ENCODE data around the gene HOXD4.
A peak's percentile ranks its signal among the peaks of the same experiment; 100 is the strongest.

Gene HOXD4

DNA sequence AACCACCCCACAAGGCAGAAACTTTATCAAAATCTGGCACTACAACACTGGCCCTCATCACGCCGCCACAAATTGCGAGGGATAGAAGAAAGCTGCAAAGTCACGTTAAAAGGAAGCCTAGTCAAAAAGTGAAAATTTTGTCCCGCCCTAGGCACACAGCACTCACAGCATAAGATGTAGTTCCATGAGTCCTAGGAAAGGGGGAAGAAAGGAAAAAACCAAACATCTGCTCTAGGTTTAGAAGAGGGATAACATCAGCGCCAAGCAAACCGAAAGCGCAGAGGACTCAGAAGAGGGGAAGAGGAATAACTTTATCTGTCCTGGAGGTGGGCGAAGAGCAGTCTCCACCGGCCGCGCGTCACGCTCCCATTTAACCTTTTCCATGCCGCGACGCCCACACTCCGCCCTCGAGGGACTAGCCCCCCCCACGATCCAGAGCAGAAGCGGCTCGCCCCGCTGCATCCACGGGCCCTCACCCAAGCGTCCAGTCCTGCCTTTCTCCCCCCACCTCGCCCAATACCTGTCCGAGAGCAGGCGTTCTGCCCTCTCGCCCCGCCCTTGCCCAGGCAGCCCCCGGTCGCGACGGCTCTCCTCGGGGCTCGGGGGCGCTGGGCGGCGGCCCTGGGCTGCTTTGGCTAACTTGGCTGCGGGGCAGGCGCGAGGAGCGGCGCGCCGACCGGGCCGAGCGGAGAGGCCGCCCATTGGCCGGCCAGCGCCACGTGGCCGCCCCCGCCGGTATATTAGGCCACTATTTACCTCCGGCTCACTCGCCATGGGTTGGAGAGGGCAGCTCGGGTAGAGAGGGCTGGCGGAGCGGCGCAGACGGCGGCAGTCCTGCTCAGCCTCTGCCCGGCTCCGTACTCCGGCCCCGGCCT is 36.8 kb downstream of the HOXD4 start, which contains the start of gene HOXD1 (continued):
- TF ChIP-seq PRDM1 (tag by site-specific recombination; IDR thresholded peaks at IDR 0.05) (no peak), TSHZ1 (tag by site-specific recombination; IDR thresholded peaks at IDR 0.05; ENCODE audit: borderline replicate concordance) (0 out of 2 replicates have a peak, but pooled peaks have one; percentile 16), GLIS1 (tag by site-specific recombination; IDR thresholded peaks at IDR 0.05) (0 out of 2 replicates have a peak, but pooled peaks have one; percentile 28), ZNF146 (tag by site-specific recombination; IDR thresholded peaks at IDR 0.05) (no peak), ZNF26 (tag by site-specific recombination; IDR thresholded peaks at IDR 0.05) (no peak), PRDM10 (tag by site-specific recombination; IDR thresholded peaks at IDR 0.05) (peak; percentile 88), ZNF138 (tag by site-specific recombination; IDR thresholded peaks at IDR 0.05; ENCODE audit: borderline replicate concordance) (no peak), ZNF558 (tag by site-specific recombination; IDR thresholded peaks at IDR 0.05) (no peak), SCRT2 (tag by site-specific recombination; IDR thresholded peaks at IDR 0.05) (no peak), MZF1 (tag by site-specific recombination; IDR thresholded peaks at IDR 0.05; ENCODE audit: borderline replicate concordance) (no peak), ZNF785 (tag by site-specific recombination; IDR thresholded peaks at IDR 0.05) (no peak), ZNF585B (tag by site-specific recombination; IDR thresholded peaks at IDR 0.05) (no peak), BCL11A (tag by site-specific recombination; IDR thresholded peaks at IDR 0.05; ENCODE audit: low read depth) (0 out of 2 replicates have a peak, but pooled peaks have one; percentile 17), KLF10 (tag by site-specific recombination; IDR thresholded peaks at IDR 0.05) (no peak), ZNF791 (tag by site-specific recombination; IDR thresholded peaks at IDR 0.05) (no peak), ZNF223 (tag by site-specific recombination; IDR thresholded peaks at IDR 0.05) (no peak), ZNF610 (tag by site-specific recombination; IDR thresholded peaks at IDR 0.05; ENCODE audit: borderline replicate concordance) (peak; percentile 86), ZNF530 (tag by site-specific recombination; IDR thresholded peaks at IDR 0.05; ENCODE audit: low read depth) (no peak), ZFP41 (tag by site-specific recombination; IDR thresholded peaks at IDR 0.05; ENCODE audit: borderline replicate concordance) (no peak), EGR2 (tag by site-specific recombination; IDR thresholded peaks at IDR 0.05; ENCODE audit: low read depth) (peak; percentile 94), ZNF132 (tag by site-specific recombination; IDR thresholded peaks at IDR 0.05; ENCODE audit: borderline replicate concordance) (no peak)
- TF ChIP-seq, protein P1, sequence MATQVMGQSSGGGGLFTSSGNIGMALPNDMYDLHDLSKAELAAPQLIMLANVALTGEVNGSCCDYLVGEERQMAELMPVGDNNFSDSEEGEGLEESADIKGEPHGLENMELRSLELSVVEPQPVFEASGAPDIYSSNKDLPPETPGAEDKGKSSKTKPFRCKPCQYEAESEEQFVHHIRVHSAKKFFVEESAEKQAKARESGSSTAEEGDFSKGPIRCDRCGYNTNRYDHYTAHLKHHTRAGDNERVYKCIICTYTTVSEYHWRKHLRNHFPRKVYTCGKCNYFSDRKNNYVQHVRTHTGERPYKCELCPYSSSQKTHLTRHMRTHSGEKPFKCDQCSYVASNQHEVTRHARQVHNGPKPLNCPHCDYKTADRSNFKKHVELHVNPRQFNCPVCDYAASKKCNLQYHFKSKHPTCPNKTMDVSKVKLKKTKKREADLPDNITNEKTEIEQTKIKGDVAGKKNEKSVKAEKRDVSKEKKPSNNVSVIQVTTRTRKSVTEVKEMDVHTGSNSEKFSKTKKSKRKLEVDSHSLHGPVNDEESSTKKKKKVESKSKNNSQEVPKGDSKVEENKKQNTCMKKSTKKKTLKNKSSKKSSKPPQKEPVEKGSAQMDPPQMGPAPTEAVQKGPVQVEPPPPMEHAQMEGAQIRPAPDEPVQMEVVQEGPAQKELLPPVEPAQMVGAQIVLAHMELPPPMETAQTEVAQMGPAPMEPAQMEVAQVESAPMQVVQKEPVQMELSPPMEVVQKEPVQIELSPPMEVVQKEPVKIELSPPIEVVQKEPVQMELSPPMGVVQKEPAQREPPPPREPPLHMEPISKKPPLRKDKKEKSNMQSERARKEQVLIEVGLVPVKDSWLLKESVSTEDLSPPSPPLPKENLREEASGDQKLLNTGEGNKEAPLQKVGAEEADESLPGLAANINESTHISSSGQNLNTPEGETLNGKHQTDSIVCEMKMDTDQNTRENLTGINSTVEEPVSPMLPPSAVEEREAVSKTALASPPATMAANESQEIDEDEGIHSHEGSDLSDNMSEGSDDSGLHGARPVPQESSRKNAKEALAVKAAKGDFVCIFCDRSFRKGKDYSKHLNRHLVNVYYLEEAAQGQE (tag by site-specific recombination; IDR thresholded peaks at IDR 0.05) = no peak
- TF ChIP-seq, protein P2, sequence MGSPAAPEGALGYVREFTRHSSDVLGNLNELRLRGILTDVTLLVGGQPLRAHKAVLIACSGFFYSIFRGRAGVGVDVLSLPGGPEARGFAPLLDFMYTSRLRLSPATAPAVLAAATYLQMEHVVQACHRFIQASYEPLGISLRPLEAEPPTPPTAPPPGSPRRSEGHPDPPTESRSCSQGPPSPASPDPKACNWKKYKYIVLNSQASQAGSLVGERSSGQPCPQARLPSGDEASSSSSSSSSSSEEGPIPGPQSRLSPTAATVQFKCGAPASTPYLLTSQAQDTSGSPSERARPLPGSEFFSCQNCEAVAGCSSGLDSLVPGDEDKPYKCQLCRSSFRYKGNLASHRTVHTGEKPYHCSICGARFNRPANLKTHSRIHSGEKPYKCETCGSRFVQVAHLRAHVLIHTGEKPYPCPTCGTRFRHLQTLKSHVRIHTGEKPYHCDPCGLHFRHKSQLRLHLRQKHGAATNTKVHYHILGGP (tag by site-specific recombination; IDR thresholded peaks at IDR 0.05) = no peak
- TF ChIP-seq, protein P3, sequence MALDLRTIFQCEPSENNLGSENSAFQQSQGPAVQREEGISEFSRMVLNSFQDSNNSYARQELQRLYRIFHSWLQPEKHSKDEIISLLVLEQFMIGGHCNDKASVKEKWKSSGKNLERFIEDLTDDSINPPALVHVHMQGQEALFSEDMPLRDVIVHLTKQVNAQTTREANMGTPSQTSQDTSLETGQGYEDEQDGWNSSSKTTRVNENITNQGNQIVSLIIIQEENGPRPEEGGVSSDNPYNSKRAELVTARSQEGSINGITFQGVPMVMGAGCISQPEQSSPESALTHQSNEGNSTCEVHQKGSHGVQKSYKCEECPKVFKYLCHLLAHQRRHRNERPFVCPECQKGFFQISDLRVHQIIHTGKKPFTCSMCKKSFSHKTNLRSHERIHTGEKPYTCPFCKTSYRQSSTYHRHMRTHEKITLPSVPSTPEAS (tag by site-specific recombination; IDR thresholded peaks at IDR 0.05) = no peak
